ENCODE data around the gene TBC1D24.
"Not testable (repeated sequence)": the region's sequence is repeated elsewhere in the genome, so short reads cannot be mapped to it uniquely, and the experiment has no call there.

The TBC1D24 gene

DNA sequence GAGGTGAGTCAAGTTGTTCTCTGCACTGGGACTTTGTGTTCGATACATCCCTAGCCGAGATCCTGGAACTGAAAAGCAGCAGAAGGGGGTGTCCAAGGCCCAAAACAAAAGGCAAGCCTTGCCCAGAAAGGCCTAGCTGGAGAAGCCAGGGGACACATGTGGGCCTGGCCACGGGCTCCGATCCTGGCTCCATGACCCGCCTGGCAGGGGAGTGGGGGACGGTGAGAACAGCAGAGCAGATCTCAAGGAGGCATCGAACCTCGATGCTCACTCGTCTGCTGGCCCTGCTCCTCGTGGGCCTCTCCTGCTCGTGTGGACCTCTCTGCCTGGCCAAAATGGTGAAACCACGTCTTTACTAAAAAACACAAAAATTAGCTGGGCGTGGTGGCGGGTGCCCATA is 36.8 kb upstream of the TBC1D24 start:
- no peak for DNase-seq
- Mint-ChIP-seq H3K27ac (no peak overlapping the region), H3K9me3 (no peaks in the 10 kb centered on the region), H3K4me1 (ENCODE audit: low read depth) (peaks cover 7% of the 10 kb centered on the region), H3K36me3 (ENCODE audit: low read depth) (peaks cover 74% of the 10 kb centered on the region), H3K4me3 (no peak overlapping the region), H3K27me3 (no peaks in the 10 kb centered on the region)

DNA sequence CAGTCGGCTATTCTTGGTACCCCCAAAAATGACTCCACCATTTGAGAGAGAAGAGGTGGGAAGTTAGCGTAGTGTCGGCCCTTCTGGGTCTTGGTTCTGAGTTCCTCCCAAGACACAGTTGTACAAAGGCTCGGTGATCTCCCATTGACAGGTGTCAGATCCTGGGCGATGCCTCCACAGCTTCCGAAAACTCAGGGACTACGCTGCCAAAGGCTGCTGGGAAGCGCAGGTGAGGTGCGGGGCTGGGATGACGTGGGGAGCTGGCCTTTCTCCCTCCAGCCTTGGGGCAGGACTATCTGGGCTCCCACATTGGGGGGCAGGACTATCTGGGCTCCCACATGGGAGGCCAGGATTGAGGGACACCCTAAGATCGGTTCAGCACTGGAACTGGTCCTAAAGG is 35.3 kb upstream of the TBC1D24 start:
- Mint-ChIP-seq H3K4me1 (ENCODE audit: low read depth) (peaks cover 6% of the 10 kb centered on the region), H3K27me3 (no peaks in the 10 kb centered on the region), H3K9me3 (no peaks in the 10 kb centered on the region), H3K4me3 (no peak overlapping the region), H3K36me3 (ENCODE audit: low read depth) (peaks cover 77% of the 10 kb centered on the region), H3K27ac (peak overlapping the region; percentile 18)
- DNase-seq, result no peak

DNA sequence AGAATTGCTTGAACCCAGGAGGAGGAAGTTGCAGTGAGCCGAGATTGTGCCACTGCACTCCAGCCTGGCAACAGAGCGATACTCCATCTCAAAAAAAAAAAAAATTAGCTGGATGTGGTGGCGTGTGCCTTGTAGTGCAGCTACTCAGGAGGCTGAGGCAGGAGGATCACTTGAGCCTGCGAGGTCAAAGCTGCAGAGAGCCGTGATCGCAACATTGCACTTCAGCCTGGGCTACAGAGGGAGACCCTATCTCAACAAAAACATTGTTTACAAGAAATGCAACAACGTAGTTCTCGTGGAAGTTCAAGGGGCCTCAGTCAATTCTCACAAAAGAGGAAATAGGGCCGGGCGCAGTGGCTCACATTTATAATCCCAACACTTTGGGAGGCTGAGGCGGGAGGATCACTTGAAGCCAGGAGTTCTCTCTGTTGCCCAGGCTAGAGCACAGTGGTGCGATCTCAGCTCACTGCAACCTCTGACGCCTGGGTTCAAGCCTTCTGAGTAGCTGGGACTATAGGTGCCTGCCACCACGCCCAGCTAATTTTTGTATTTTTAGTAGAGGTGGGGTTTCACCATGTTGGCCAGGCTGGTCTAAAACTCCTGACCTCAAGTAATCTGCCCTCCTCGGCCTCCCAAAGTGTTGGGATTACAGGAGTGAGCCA is 33.7 kb upstream of the TBC1D24 start:
- H3K27me3 Mint-ChIP-seq; H3K4me3 Mint-ChIP-seq; H3K4me1 Mint-ChIP-seq (ENCODE audit: low read depth); H3K27ac Mint-ChIP-seq; H3K9me3 Mint-ChIP-seq; DNase-seq: not testable (repeated sequence)
- peaks cover 80% of the 10 kb centered on the region for H3K36me3 Mint-ChIP-seq (ENCODE audit: low read depth)

- Mint-ChIP-seq H3K9me3 (no peaks in the 10 kb centered on the region), H3K27ac (no peak overlapping the region), H3K27me3 (no peaks in the 10 kb centered on the region), H3K4me3 (no peak overlapping the region), H3K4me1 (ENCODE audit: low read depth) (peaks cover 6% of the 10 kb centered on the region), H3K36me3 (ENCODE audit: low read depth) (peaks cover 79% of the 10 kb centered on the region)
- no peak for DNase-seq
Measured at GRCh38 chr16:2443555-2443954, 31.4 kb upstream of the TBC1D24 start.

DNA sequence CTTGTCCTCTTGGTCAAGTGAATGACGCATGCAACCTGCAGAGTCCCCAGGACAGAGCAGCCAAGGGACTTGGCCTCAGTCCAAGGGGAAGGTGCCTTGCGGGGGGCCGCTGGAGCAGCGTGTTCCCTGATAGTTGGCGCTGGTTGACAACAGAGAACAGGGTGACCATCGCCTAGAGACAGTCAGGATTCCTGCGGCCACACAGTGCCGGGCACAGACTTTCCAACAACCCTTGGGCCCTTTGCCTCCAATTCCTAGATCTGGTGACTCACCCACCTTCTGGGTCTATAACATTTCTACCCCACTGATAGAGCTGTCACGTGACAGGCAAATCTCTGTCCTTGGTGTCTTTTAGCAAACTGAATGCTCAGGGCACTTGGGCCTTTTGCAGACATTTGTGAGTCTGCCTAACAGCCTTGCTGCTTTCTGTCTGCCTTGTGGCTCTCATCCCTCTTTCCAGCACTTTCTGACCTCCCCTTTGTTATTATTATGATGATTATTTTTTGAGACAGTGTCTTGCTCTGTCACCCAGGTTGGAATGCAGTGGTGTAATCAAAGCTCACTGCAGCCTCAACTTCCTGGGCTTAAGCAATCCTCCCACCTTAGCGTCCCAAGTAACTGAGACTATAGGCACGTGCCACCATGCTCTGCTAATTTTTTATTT is 26.9 kb upstream of the TBC1D24 start:
- DNase-seq, result no peak
- Mint-ChIP-seq H3K36me3 (ENCODE audit: low read depth) (peaks cover 90% of the 10 kb centered on the region), H3K4me3 (no peak overlapping the region), H3K27ac (no peak overlapping the region), H3K9me3 (no peaks in the 10 kb centered on the region), H3K27me3 (no peaks in the 10 kb centered on the region), H3K4me1 (ENCODE audit: low read depth) (no peaks in the 10 kb centered on the region)

- H3K36me3 Mint-ChIP-seq (ENCODE audit: low read depth), result peaks cover 91% of the 10 kb centered on the region
- H3K27ac Mint-ChIP-seq, result no peak overlapping the region
- no peak overlapping the region for H3K4me3 Mint-ChIP-seq
- no peak for DNase-seq
- no peaks in the 10 kb centered on the region for H3K27me3 Mint-ChIP-seq
- no peaks in the 10 kb centered on the region for H3K9me3 Mint-ChIP-seq
- H3K4me1 Mint-ChIP-seq (ENCODE audit: low read depth), result no peaks in the 10 kb centered on the region
Measured at GRCh38 chr16:2449118-2449517, 25.8 kb upstream of the TBC1D24 start.

GRCh38 chr16:2450535-2450934 is 24.4 kb upstream of the TBC1D24 start:
- Mint-ChIP-seq H3K27ac (no peak overlapping the region), H3K4me3 (no peak overlapping the region), H3K4me1 (ENCODE audit: low read depth) (no peaks in the 10 kb centered on the region), H3K27me3 (no peaks in the 10 kb centered on the region), H3K9me3 (no peaks in the 10 kb centered on the region), H3K36me3 (ENCODE audit: low read depth) (peaks cover 90% of the 10 kb centered on the region)
- DNase-seq, result no peak

DNA sequence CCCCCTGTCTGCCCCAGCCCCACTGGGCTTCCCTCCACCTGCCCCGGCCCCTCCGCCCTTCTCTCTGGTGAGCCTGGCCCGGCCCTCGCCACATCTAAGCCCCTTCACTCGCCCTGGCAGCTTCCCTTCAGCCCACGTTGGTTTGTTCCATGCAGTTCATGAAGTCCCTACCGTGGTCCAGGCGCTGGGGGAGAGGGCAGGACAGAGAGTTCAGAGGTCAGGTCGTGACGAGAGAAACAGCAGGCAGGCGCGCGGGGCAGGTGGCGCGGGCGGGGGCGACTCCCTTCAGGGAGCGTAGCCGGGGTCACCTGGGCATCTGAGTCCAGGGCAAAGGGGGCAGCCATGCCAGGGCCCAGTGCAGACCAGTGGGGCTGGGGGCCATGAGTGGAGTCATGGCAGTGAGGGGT is 23.9 kb upstream of the TBC1D24 start:
- H3K27ac Mint-ChIP-seq, result no peak overlapping the region
- H3K9me3 Mint-ChIP-seq, result no peaks in the 10 kb centered on the region
- H3K4me1 Mint-ChIP-seq (ENCODE audit: low read depth), result no peaks in the 10 kb centered on the region
- no peak for DNase-seq
- H3K27me3 Mint-ChIP-seq, result no peaks in the 10 kb centered on the region
- no peak overlapping the region for H3K4me3 Mint-ChIP-seq
- H3K36me3 Mint-ChIP-seq (ENCODE audit: low read depth), result peaks cover 90% of the 10 kb centered on the region

- H3K4me3 Mint-ChIP-seq, result no peak overlapping the region
- DNase-seq, result no peak
- no peaks in the 10 kb centered on the region for H3K4me1 Mint-ChIP-seq (ENCODE audit: low read depth)
Measured at GRCh38 chr16:2451851-2452320, 23.0 kb upstream of the TBC1D24 start.

GRCh38 chr16:2452650-2453049 is 22.3 kb upstream of the TBC1D24 start:
- Mint-ChIP-seq H3K36me3 (ENCODE audit: low read depth) (peaks cover 91% of the 10 kb centered on the region), H3K27ac (no peak overlapping the region), H3K4me1 (ENCODE audit: low read depth) (no peaks in the 10 kb centered on the region), H3K27me3 (no peaks in the 10 kb centered on the region), H3K9me3 (no peaks in the 10 kb centered on the region), H3K4me3 (no peak overlapping the region)
- DNase-seq, result no peak

More at GRCh38 chr16:2451851-2452320, 23.0 kb upstream of the TBC1D24 start:
- H3K36me3 Mint-ChIP-seq (ENCODE audit: low read depth), result peaks cover 90% of the 10 kb centered on the region
- no peak overlapping the region for H3K27ac Mint-ChIP-seq
- no peaks in the 10 kb centered on the region for H3K9me3 Mint-ChIP-seq
- no peaks in the 10 kb centered on the region for H3K27me3 Mint-ChIP-seq

GRCh38 chr16:2455081-2455845 is 19.7 kb upstream of the TBC1D24 start:
- H3K27ac Mint-ChIP-seq, result no peak overlapping the region
- H3K4me3 Mint-ChIP-seq, result no peak overlapping the region
- DNase-seq, result no peak
- H3K9me3 Mint-ChIP-seq, result no peaks in the 10 kb centered on the region
- H3K27me3 Mint-ChIP-seq, result no peaks in the 10 kb centered on the region
- H3K4me1 Mint-ChIP-seq (ENCODE audit: low read depth), result peaks cover 10% of the 10 kb centered on the region
- peaks cover 79% of the 10 kb centered on the region for H3K36me3 Mint-ChIP-seq (ENCODE audit: low read depth)

GRCh38 chr16:2456551-2457153 is 18.3 kb upstream of the TBC1D24 start:
- Mint-ChIP-seq H3K27me3 (no peaks in the 10 kb centered on the region), H3K27ac (no peak overlapping the region), H3K9me3 (no peaks in the 10 kb centered on the region), H3K4me1 (ENCODE audit: low read depth) (peaks cover 13% of the 10 kb centered on the region), H3K4me3 (no peak overlapping the region), H3K36me3 (ENCODE audit: low read depth) (peaks cover 74% of the 10 kb centered on the region)
- no peak for DNase-seq

- Mint-ChIP-seq H3K27ac (no peak overlapping the region), H3K27me3 (no peaks in the 10 kb centered on the region), H3K36me3 (ENCODE audit: low read depth) (peaks cover 74% of the 10 kb centered on the region), H3K4me3 (no peak overlapping the region), H3K4me1 (ENCODE audit: low read depth) (peaks cover 13% of the 10 kb centered on the region), H3K9me3 (no peaks in the 10 kb centered on the region)
- DNase-seq, result no peak
Measured at GRCh38 chr16:2457267-2457666, 17.7 kb upstream of the TBC1D24 start.

- Mint-ChIP-seq H3K9me3 (no peaks in the 10 kb centered on the region), H3K4me1 (ENCODE audit: low read depth) (peaks cover 14% of the 10 kb centered on the region), H3K27me3 (no peaks in the 10 kb centered on the region), H3K36me3 (ENCODE audit: low read depth) (peaks cover 73% of the 10 kb centered on the region), H3K4me3 (no peak overlapping the region), H3K27ac (no peak overlapping the region)
- DNase-seq, result no peak
Measured at GRCh38 chr16:2457946-2458345, 17.0 kb upstream of the TBC1D24 start.
